RWPE1 (cell line): ENCODE data around the gene OXSR1.

ENCODE experiments used
- CTCF ChIA-PET: fragments of 350-600 bp; sonication (Branson Sonifier 250); formaldehyde crosslinking; extraction: SDS; loops from one replicate; lab custom pipeline; 2021; lab: Yijun Ruan, JAX
- POLR2A ChIA-PET: fragments of 400-600 bp; formaldehyde crosslinking; extraction: SDS; loops from one replicate; lab custom pipeline; 2020; ENCODE audit warnings: antibody characterized with exemption; ENCODE audit not compliant: low non-redundant PET; lab: Yijun Ruan, JAX
- DNase-seq: peaks from one replicate; pipeline ENCODE4 v3.0.0; 2012; ENCODE audit warnings: low spot score
- H3K27ac ChIP-seq: fragments of 450-650 bp; 2 replicates; pipeline ENCODE4 v1.5.1; 2017
- TF ChIP-seq, protein P1 (sequence below): fragments of 450-650 bp; conservative IDR thresholded peaks from 2 replicates; pipeline ENCODE4 v1.5.1; 2017; ENCODE audit warnings: low read depth, mild to moderate bottlenecking

OXSR1 gene

DNA sequence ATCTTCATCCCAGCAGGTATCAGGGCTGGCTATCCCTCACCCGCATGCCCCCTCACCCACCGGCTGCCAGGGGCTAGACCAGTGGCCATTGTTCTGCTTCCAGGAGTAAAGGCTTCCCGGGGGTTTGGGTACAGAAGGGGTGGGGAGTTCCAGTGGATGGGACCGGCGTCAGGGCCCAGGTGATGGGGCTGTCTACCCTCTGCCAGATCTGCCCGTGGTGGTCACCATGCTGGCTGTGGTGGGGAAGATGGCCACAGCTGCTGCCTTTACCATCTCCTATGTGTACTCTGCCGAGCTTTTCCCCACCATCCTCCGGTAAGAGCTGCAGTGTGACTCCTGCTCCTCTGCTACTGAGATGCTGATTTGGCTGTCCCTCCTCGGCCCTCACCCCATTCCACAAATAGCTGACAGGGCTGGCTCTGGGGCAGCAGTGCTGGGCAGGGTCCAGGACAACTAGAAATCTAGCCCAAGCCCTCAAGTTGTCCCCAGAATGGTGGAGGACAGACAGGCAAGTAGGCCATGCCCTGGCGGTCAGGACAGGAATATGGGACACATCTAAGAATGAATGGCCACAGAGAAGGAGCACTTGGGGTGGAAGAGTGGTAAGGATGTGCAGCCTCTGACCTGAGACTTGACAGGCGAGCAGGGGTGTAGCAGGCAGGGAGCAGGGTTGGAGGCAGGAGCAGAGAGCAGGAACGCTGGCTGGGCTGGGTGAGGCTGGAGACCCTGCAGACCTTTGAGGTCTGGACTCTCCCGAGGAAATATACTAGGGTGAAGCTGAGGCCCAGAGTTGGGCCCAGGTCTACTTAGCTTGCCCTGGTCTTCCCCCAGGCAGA lies 111.0 kb downstream of the OXSR1 start:
- ChIA-PET POLR2A (no interaction called here), CTCF (no interaction called here)
- no peak for DNase-seq
- no peak overlapping the region for H3K27ac ChIP-seq
- TF ChIP-seq, protein P1, sequence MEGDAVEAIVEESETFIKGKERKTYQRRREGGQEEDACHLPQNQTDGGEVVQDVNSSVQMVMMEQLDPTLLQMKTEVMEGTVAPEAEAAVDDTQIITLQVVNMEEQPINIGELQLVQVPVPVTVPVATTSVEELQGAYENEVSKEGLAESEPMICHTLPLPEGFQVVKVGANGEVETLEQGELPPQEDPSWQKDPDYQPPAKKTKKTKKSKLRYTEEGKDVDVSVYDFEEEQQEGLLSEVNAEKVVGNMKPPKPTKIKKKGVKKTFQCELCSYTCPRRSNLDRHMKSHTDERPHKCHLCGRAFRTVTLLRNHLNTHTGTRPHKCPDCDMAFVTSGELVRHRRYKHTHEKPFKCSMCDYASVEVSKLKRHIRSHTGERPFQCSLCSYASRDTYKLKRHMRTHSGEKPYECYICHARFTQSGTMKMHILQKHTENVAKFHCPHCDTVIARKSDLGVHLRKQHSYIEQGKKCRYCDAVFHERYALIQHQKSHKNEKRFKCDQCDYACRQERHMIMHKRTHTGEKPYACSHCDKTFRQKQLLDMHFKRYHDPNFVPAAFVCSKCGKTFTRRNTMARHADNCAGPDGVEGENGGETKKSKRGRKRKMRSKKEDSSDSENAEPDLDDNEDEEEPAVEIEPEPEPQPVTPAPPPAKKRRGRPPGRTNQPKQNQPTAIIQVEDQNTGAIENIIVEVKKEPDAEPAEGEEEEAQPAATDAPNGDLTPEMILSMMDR, result no peak

DNA sequence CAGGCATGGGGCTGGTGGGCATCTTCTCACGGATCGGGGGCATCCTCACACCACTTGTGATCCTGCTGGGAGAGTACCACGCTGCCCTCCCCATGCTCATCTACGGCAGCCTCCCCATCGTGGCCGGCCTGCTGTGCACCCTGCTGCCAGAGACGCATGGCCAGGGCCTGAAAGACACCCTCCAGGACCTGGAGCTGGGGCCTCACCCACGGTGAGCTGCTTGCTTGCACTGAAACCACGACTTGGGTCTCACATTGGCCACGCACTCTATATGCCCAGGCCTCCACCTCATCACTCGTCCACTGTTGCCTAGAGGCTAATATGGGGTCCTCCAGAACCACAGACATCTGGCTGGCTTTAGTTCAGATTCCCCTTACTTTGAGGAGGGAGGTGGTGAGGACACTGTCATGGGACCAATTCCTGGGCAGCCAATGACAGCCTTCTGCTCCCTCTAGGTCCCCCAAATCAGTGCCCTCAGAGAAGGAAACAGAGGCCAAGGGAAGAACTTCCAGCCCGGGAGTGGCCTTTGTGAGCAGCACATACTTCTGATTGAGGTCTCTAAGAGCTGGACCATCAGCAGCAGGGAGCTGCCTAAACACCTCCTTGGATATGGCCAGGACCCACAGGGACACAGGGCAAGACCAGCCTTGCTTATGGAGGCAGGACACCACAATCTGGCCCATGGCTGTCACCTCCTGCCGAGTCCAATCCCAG lies 111.7 kb downstream of the OXSR1 start:
- CTCF ChIA-PET, result no interaction called here
- no peak overlapping the region for H3K27ac ChIP-seq
- DNase-seq, result no peak
- TF ChIP-seq, protein P1, result no peak
- POLR2A ChIA-PET, result no interaction called here

DNA sequence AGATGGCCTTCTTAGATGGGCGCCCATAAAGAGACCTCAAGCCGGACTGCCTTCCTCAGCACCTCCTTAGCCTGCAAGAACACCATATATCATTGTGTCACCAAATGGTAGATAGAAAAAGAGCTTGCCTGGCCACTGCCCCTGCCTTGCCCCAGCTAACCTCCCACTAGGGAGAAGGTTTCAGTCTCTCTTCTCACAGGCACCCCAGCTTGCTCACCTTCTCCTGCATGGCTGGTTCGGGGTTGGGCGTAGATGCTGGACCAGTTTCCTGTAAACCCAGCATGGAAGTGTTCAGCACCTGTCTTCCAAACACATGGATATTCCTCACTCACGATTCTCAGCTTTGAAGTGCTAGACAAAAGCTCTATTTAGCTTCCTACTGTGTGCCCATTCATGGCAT lies 113.5 kb downstream of the OXSR1 start:
- ChIA-PET CTCF (interaction anchor here (0.6 kb wide), 2 partner anchors 86 to 625 kb away, joined by 3 to 4 read pairs; no protein-coding TSS in a partner anchor), POLR2A (no interaction called here)
- TF ChIP-seq, protein P1, result no peak
- no peak overlapping the region for H3K27ac ChIP-seq
- no peak for DNase-seq

DNA sequence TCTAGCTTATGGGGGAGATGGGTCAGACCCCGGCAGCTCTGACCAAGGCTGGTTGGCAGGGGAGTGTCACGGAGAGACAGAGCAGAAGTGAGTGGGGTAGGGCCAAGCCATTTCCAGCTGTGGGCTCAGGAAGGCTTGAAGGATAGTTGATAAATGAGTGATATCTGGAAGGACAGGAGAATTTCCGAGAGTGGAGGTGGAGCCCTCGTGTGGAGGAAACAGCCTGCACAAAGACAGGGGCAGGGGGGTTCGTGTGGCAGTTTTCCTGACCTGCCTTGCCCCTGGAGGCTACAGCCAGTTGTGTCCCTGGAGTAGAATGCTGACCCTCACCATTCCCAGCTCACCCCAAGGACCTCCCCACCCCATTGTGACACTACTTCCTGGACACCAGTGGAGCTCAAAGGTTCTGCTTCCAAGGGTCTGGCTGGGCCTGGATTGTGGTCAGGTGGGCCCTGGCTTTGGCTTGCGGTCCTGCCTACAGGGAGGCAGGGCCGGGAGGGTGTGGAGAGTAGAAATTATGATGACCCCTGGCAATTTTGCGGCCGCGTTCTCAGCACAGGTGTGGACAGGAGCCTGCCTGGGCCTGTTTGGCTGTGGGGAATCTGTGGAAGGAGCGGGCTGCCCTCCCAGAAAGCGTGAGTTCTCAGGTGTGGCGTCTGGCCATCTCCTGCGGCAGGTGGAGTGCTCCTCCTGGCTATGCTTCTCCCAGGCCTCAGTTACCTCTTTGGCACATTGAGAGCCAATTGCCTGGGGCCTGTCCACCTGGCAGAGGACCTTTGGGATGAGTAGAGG lies 116.8 kb downstream of the OXSR1 start, which contains the start of gene SLC22A14:
TSS of gene SLC22A14 (plus strand) at position 400 of the 792 bp plus-strand sequence. CDS start 23,733 bp downstream, outside the sequence.
- TF ChIP-seq, protein P1, result no peak
- ChIA-PET CTCF (interaction anchor here (0.7 kb wide), 1 partner anchor 1133 kb away, joined by 4 read pairs; no protein-coding TSS in a partner anchor), POLR2A (no interaction called here)
- H3K27ac ChIP-seq, result 0 out of 2 replicates have a peak within 1 kb of the TSS, but pooled peaks have one; percentile 8
- no peak for DNase-seq

DNA sequence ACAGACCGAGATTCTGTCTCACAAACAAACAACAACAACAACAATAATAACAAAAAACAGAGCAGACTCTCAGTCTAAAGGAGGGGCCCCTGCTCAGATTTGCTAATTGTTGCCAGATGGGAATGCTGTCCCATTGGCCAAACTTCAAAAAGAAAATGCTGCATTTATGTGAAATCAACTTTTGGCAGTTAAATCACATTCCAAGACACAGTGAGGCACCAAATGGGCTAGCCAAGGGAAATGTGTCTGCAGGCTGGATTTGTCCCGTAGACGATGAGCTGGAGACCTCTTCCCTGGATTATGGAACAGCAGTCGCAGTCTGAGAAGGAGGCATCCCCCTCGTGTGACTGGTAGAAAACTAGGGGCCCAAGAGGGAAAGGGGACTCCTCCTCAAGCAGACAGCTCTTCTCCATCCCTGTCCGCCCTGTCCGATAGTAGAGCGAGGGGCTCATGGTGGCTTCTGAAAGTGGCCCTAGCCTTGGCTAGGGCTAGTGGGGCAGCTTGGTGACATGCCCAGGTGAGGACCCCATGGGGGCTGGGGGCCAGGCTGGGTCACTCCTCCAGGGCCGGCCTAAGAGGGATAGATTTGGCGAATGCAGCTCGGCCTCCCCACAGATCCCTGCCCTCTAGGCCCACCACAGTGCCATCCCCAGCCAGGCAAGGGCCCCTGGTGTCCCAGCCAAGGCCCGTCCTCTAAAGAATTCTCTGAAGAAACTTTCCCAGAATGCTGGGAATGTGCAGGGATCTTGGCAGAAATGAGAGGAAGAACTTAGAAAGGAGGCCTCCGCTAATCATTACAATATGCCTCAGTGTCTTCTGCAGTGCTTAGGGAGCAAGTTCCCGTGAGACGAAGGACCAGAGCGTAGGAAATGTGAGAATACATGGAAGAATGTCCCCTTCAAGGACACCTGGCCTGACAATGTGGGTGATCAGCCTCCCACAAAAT lies 118.7 kb downstream of the OXSR1 start:
- ChIA-PET POLR2A (no interaction called here), CTCF (no interaction called here)
- TF ChIP-seq, protein P1, result no peak
- no peak overlapping the region for H3K27ac ChIP-seq
- no peak for DNase-seq
